ENCODE data around the gene KCNMA1.

GRCh38 chr10:77490534-77491314, 146.9 kb downstream of the KCNMA1 start:
- TF ChIP-seq CTCF (IDR thresholded peaks at IDR 0.05; ENCODE audit: insufficient read depth, low read length, poor library complexity, severe bottlenecking) (no peak), EZH2phosphoT487 (conservative IDR thresholded peaks at IDR 0.05; ENCODE audit: low read length) (no peak)

All from SU-DHL-6 (cell line).